NB4 (cell line): ENCODE measurements around the gene DIAPH3.

Experiments
- MYC ChIP-seq: IDR thresholded peaks from 2 replicates; pipeline ENCODE4 v1.6.1; 2011; ENCODE audit warnings: low read depth, low read length
- POLR2A ChIP-seq: IDR thresholded peaks from 2 replicates; pipeline ENCODE4 v1.6.1; 2011; ENCODE audit warnings: mild to moderate bottlenecking; ENCODE audit not compliant: insufficient read length; ENCODE audit errors: extremely low read depth
- TF ChIP-seq, protein P1 (sequence below): IDR thresholded peaks from one replicate; pipeline ENCODE4 v1.5.1; 2012; ENCODE audit warnings: low read depth, low read length
- TF ChIP-seq, protein P2 (sequence below): IDR thresholded peaks from 2 replicates; pipeline ENCODE4 v1.6.1; 2011; ENCODE audit warnings: low read depth, low read length

DNA sequence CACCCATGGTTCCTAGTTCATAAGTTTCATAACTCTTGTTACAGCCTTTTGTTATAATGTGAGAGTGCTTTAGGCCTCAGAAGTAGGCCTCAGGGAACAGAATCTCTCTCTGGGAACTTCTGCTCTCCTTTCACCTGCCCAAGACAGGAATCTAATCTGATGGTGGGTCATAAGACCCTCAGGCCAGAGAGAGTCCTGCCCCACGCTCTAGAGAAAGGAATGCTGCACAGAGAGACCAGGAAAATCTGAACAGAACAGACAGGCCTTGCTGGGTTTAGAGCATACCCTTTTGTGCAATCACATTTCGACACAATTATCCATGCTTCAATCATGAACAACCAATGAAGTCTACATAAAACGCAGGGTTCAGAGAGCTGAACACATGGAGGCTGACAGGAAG is 3.4 kb upstream of the DIAPH3 start:
- TF ChIP-seq, protein P1, sequence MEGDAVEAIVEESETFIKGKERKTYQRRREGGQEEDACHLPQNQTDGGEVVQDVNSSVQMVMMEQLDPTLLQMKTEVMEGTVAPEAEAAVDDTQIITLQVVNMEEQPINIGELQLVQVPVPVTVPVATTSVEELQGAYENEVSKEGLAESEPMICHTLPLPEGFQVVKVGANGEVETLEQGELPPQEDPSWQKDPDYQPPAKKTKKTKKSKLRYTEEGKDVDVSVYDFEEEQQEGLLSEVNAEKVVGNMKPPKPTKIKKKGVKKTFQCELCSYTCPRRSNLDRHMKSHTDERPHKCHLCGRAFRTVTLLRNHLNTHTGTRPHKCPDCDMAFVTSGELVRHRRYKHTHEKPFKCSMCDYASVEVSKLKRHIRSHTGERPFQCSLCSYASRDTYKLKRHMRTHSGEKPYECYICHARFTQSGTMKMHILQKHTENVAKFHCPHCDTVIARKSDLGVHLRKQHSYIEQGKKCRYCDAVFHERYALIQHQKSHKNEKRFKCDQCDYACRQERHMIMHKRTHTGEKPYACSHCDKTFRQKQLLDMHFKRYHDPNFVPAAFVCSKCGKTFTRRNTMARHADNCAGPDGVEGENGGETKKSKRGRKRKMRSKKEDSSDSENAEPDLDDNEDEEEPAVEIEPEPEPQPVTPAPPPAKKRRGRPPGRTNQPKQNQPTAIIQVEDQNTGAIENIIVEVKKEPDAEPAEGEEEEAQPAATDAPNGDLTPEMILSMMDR = no peak
- no peak for TF ChIP-seq POLR2A
- TF ChIP-seq, protein P2, sequence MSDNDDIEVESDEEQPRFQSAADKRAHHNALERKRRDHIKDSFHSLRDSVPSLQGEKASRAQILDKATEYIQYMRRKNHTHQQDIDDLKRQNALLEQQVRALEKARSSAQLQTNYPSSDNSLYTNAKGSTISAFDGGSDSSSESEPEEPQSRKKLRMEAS = no peak
- TF ChIP-seq MYC = no peak
